ENCODE data around the gene BMP8A.
"Not testable (repeated sequence)": the region's sequence is repeated elsewhere in the genome, so short reads cannot be mapped to it uniquely, and the experiment has no call there.

GRCh38 chr1:39527190-39527579 is 35.7 kb downstream of the BMP8A start:
- TF ChIP-seq CTCF (IDR thresholded peaks at IDR 0.05); ZFX (IDR thresholded peaks at IDR 0.05; ENCODE audit: borderline replicate concordance): not testable (repeated sequence)

Measured in 22Rv1 (cell line).